Stimulated activated naive CD8-positive, alpha-beta T cell treated with anti-CD3 and anti-CD28 coated beads, Interleukin-15, amount 100 ng/mL, for 72 hours (primary cell): ENCODE measurements around the gene ANK3.

Source experiments
- ATAC-seq: fragments of 150-1000 bp; cut with Tn5 transposase; 2 replicates; pipeline ENCODE4 v1.10.0; 2021; ENCODE audit warnings: mild to moderate bottlenecking, moderate library complexity
- DNase-seq, 2 donors: peaks; one replicate each; pipeline ENCODE4 v3.0.0; 2021 to 2022
- H3K27ac Mint-ChIP-seq, 2 donors: one replicate each; pipeline ENCODE4 v1.8.0; 2022; ENCODE audit warnings: mild to moderate bottlenecking in 2 of 2, mixed read lengths in 2 of 2, moderate library complexity in 2 of 2
- H3K27me3 Mint-ChIP-seq: one replicate; pipeline ENCODE4 v1.8.0; 2022; ENCODE audit warnings: mixed read lengths
- H3K4me1 Mint-ChIP-seq: one replicate; pipeline ENCODE4 v1.8.0; 2022; ENCODE audit warnings: mild to moderate bottlenecking, mixed read lengths
- H3K4me3 Mint-ChIP-seq, 2 donors: one replicate each; pipeline ENCODE4 v1.8.0; 2022; ENCODE audit warnings: mild to moderate bottlenecking in 2 of 2, mixed read lengths in 2 of 2, moderate library complexity in 1 of 2
- H3K9me3 Mint-ChIP-seq, 2 donors: one replicate each; pipeline ENCODE4 v1.8.0; 2022; ENCODE audit warnings: mixed read lengths in 2 of 2

The ANK3 gene

GRCh38 chr10:60280475-60280874, 109.2 kb downstream of the ANK3 start:
- DNase-seq (no peak), ATAC-seq (no peak)
- Mint-ChIP-seq H3K4me3 (no peak overlapping the region), H3K4me1 (no peaks in the 10 kb centered on the region), H3K27me3 (no peaks in the 10 kb centered on the region), H3K9me3 (no peaks in the 10 kb centered on the region), H3K27ac (no peak overlapping the region)

- peaks cover 9 to 12% of the 10 kb centered on the region in 2 donors for H3K9me3 Mint-ChIP-seq
- no peak overlapping the region for H3K4me3 Mint-ChIP-seq
- no peaks in the 10 kb centered on the region for H3K27me3 Mint-ChIP-seq
- H3K27ac Mint-ChIP-seq: no peak overlapping the region
- ATAC-seq (no peak), DNase-seq (no peak)
- no peaks in the 10 kb centered on the region for H3K4me1 Mint-ChIP-seq
These were observed 112.0 kb downstream of the ANK3 start for GRCh38 chr10:60277656-60278055.

- Mint-ChIP-seq H3K9me3 (peaks cover 9 to 12% of the 10 kb centered on the region in 2 donors), H3K27ac (no peak overlapping the region), H3K4me3 (no peak overlapping the region), H3K27me3 (no peaks in the 10 kb centered on the region), H3K4me1 (no peaks in the 10 kb centered on the region)
- no peak for ATAC-seq
- DNase-seq: no peak
These were observed 113.4 kb downstream of the ANK3 start for GRCh38 chr10:60276232-60276631.

GRCh38 chr10:60271319-60272040, 118.2 kb downstream of the ANK3 start:
- no peaks in the 10 kb centered on the region for H3K27me3 Mint-ChIP-seq
- no peak overlapping the region for H3K4me3 Mint-ChIP-seq
- no peak overlapping the region for H3K27ac Mint-ChIP-seq
- DNase-seq (no peak), ATAC-seq (no peak)
- H3K9me3 Mint-ChIP-seq: peaks cover 9 to 12% of the 10 kb centered on the region in 2 donors
- H3K4me1 Mint-ChIP-seq: no peaks in the 10 kb centered on the region

- Mint-ChIP-seq H3K4me1 (no peaks in the 10 kb centered on the region), H3K27ac (no peak overlapping the region), H3K27me3 (no peaks in the 10 kb centered on the region), H3K4me3 (no peak overlapping the region), H3K9me3 (peaks cover 9 to 12% of the 10 kb centered on the region in 2 donors)
- DNase-seq (no peak), ATAC-seq (no peak)
These were observed 119.2 kb downstream of the ANK3 start for GRCh38 chr10:60270426-60270825.

GRCh38 chr10:60267802-60268201, 121.9 kb downstream of the ANK3 start:
- no peak overlapping the region for H3K4me3 Mint-ChIP-seq
- no peaks in the 10 kb centered on the region for H3K4me1 Mint-ChIP-seq
- ATAC-seq: no peak

GRCh38 chr10:60266513-60266912, 123.2 kb downstream of the ANK3 start:
- Mint-ChIP-seq H3K4me3 (no peak overlapping the region), H3K9me3 (no peaks in the 10 kb centered on the region), H3K27ac (no peak overlapping the region), H3K4me1 (no peaks in the 10 kb centered on the region), H3K27me3 (no peaks in the 10 kb centered on the region)
- ATAC-seq: no peak
- DNase-seq: no peak

More at GRCh38 chr10:60267802-60268201, 121.9 kb downstream of the ANK3 start:
- H3K27ac Mint-ChIP-seq: no peak overlapping the region
- DNase-seq: no peak
- H3K27me3 Mint-ChIP-seq: no peaks in the 10 kb centered on the region
- H3K9me3 Mint-ChIP-seq: no peaks in the 10 kb centered on the region

- Mint-ChIP-seq H3K4me3 (no peak overlapping the region), H3K4me1 (no peaks in the 10 kb centered on the region), H3K9me3 (no peaks in the 10 kb centered on the region), H3K27ac (no peak overlapping the region), H3K27me3 (no peaks in the 10 kb centered on the region)
- ATAC-seq (no peak), DNase-seq (no peak)
These were observed 127.0 kb downstream of the ANK3 start for GRCh38 chr10:60262647-60263126.

- H3K4me3 Mint-ChIP-seq: no peak overlapping the region
These were observed 129.4 kb downstream of the ANK3 start for GRCh38 chr10:60260321-60260720.

GRCh38 chr10:60258429-60258797, 131.3 kb downstream of the ANK3 start:
- Mint-ChIP-seq H3K27me3 (no peaks in the 10 kb centered on the region), H3K4me3 (no peak overlapping the region), H3K4me1 (no peaks in the 10 kb centered on the region)

More at GRCh38 chr10:60260321-60260720, 129.4 kb downstream of the ANK3 start:
- ATAC-seq (no peak), DNase-seq (no peak)
- H3K9me3 Mint-ChIP-seq: no peaks in the 10 kb centered on the region
- H3K27ac Mint-ChIP-seq: no peak overlapping the region
- H3K4me1 Mint-ChIP-seq: no peaks in the 10 kb centered on the region
- H3K27me3 Mint-ChIP-seq: no peaks in the 10 kb centered on the region

GRCh38 chr10:60257767-60258428, 131.8 kb downstream of the ANK3 start:
- H3K4me1 Mint-ChIP-seq: no peaks in the 10 kb centered on the region
- H3K4me3 Mint-ChIP-seq: no peak overlapping the region
- ATAC-seq (no peak), DNase-seq (no peak)
- H3K27me3 Mint-ChIP-seq: no peaks in the 10 kb centered on the region
- H3K9me3 Mint-ChIP-seq: no peaks in the 10 kb centered on the region
- H3K27ac Mint-ChIP-seq: no peak overlapping the region

More at GRCh38 chr10:60258429-60258797, 131.3 kb downstream of the ANK3 start:
- DNase-seq: no peak
- Mint-ChIP-seq H3K27ac (no peak overlapping the region), H3K9me3 (no peaks in the 10 kb centered on the region)
- ATAC-seq: no peak

GRCh38 chr10:60254776-60255175, 134.9 kb downstream of the ANK3 start:
- no peak overlapping the region for H3K27ac Mint-ChIP-seq
- no peaks in the 10 kb centered on the region for H3K27me3 Mint-ChIP-seq

GRCh38 chr10:60253484-60253883, 136.2 kb downstream of the ANK3 start:
- no peaks in the 10 kb centered on the region for H3K27me3 Mint-ChIP-seq
- no peak overlapping the region for H3K4me3 Mint-ChIP-seq

More at GRCh38 chr10:60254776-60255175, 134.9 kb downstream of the ANK3 start:
- ATAC-seq: no peak
- H3K9me3 Mint-ChIP-seq: no peaks in the 10 kb centered on the region
- H3K4me3 Mint-ChIP-seq: no peak overlapping the region
- DNase-seq: no peak
- H3K4me1 Mint-ChIP-seq: no peaks in the 10 kb centered on the region

GRCh38 chr10:60252688-60253087, 137.0 kb downstream of the ANK3 start:
- ATAC-seq: no peak
- Mint-ChIP-seq H3K9me3 (no peaks in the 10 kb centered on the region), H3K27me3 (no peaks in the 10 kb centered on the region), H3K4me1 (no peaks in the 10 kb centered on the region), H3K4me3 (no peak overlapping the region), H3K27ac (no peak overlapping the region)
- no peak for DNase-seq

More at GRCh38 chr10:60253484-60253883, 136.2 kb downstream of the ANK3 start:
- Mint-ChIP-seq H3K4me1 (no peaks in the 10 kb centered on the region), H3K9me3 (no peaks in the 10 kb centered on the region), H3K27ac (no peak overlapping the region)
- DNase-seq: no peak
- no peak for ATAC-seq

- Mint-ChIP-seq H3K9me3 (no peaks in the 10 kb centered on the region), H3K4me1 (no peaks in the 10 kb centered on the region), H3K27me3 (no peaks in the 10 kb centered on the region), H3K4me3 (no peak overlapping the region), H3K27ac (no peak overlapping the region)
- no peak for ATAC-seq
- DNase-seq: no peak
These were observed 143.3 kb downstream of the ANK3 start for GRCh38 chr10:60246382-60246781.

- ATAC-seq: no peak
- Mint-ChIP-seq H3K9me3 (no peaks in the 10 kb centered on the region), H3K27me3 (no peaks in the 10 kb centered on the region), H3K4me1 (peaks cover 24% of the 10 kb centered on the region), H3K4me3 (no peak overlapping the region), H3K27ac (no peak overlapping the region)
- DNase-seq: no peak
These were observed 150.4 kb downstream of the ANK3 start for GRCh38 chr10:60239228-60239627.
